ENCODE results near the gene ADGRD1.

- TF ChIP-seq CTCF (IDR thresholded peaks at IDR 0.05) (no peak), POLR2A (IDR thresholded peaks at IDR 0.05) (no peak)
These were observed 152.7 kb downstream of the ADGRD1 start for GRCh38 chr12:131106349-131106941.
